ENCODE data around the gene MNT. TPM values are rescaled to one million over a fixed set of nuclear protein-coding genes. Genes with fewer than 3 reads are reported as not detected.

MNT gene
- total and polyA plus RNA-seq, 9 of the 15 experiments (the other 6 are each of a cell fraction or from before 2014, with no cell fraction given): 0.18 to 23.8 (median 5.3) TPM

DNA sequence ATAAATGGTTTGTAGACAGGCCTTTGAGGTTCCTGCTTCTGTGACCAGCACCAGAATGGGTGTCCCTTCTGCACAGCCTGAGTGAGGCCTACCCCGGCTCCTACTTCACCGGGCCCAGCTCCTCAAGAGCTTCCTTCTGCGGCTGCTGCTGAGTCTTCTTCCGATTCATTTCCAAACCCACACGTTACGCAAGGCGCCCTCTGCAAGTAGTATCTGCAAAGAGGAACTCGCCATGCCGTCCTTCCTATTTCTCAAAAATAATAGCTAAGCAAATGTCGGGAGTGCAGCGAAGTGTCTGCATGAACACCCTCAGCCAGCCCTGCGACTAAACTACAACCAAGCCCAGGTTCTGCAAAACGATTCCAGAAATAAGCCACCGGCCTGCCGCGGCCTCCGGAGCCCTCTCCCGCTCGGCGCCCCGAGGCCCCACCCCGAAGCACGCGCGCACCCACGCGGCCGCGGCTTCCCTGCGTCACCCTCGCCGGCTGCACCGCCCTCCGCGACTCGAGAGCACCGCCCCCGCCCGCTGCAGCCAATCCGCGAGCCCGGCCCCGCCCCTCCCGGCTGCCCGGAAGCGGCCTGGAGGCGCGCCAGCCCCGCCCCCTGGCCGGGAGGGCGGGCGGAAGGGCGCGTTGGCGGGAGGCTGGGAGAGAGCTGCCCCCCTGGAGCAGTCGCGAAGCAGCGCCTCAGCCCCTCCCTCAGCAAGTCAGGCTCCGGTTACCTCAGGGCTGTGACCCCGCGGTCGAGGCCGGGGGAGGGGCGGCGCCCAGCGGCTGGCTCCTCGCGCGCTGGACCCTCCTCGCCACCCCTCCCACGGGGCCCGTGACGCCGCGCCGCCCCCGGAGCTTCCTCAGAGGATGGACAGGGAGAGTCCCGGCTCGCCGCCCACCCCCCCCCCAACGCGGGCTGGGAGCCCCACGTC, 8.3 kb downstream of the MNT start (continued):
- TF ChIP-seq, protein P1, sequence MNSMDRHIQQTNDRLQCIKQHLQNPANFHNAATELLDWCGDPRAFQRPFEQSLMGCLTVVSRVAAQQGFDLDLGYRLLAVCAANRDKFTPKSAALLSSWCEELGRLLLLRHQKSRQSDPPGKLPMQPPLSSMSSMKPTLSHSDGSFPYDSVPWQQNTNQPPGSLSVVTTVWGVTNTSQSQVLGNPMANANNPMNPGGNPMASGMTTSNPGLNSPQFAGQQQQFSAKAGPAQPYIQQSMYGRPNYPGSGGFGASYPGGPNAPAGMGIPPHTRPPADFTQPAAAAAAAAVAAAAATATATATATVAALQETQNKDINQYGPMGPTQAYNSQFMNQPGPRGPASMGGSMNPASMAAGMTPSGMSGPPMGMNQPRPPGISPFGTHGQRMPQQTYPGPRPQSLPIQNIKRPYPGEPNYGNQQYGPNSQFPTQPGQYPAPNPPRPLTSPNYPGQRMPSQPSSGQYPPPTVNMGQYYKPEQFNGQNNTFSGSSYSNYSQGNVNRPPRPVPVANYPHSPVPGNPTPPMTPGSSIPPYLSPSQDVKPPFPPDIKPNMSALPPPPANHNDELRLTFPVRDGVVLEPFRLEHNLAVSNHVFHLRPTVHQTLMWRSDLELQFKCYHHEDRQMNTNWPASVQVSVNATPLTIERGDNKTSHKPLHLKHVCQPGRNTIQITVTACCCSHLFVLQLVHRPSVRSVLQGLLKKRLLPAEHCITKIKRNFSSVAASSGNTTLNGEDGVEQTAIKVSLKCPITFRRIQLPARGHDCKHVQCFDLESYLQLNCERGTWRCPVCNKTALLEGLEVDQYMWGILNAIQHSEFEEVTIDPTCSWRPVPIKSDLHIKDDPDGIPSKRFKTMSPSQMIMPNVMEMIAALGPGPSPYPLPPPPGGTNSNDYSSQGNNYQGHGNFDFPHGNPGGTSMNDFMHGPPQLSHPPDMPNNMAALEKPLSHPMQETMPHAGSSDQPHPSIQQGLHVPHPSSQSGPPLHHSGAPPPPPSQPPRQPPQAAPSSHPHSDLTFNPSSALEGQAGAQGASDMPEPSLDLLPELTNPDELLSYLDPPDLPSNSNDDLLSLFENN (IDR thresholded peaks at IDR 0.05; ENCODE audit: low read depth in 2 of 2, low read length in 2 of 2): no peak
- TF ChIP-seq SMARCC2 (IDR thresholded peaks at IDR 0.05; ENCODE audit: low read depth) (no peak), RFX1 (IDR thresholded peaks at IDR 0.05) (no peak), ZNF274 (IDR thresholded peaks at IDR 0.05; ENCODE audit: borderline replicate concordance, low read depth, low read length) (no peak), BRD4 (IDR thresholded peaks at IDR 0.05) (no peak), CREB1 (IDR thresholded peaks at IDR 0.05) (peak; percentile 36; the same call in 1 of the 2 replicates), CREB1 (CRISPR knock-in tag; IDR thresholded peaks at IDR 0.05) (peak; percentile 15; the same call in 1 of the 2 replicates), MYC (IDR thresholded peaks at IDR 0.05; ENCODE audit: low read depth, low read length) (peak; percentile 91), MYC (CRISPR knock-in tag; IDR thresholded peaks at IDR 0.05; ENCODE audit: borderline replicate concordance, low read depth) (no peak), NR4A1 (CRISPR knock-in tag; IDR thresholded peaks at IDR 0.05) (no peak), NR4A1 (tag; IDR thresholded peaks at IDR 0.05) (no peak), SETDB1 (IDR thresholded peaks at IDR 0.05; ENCODE audit: low read length) (no peak), TFAM (CRISPR knock-in tag; conservative IDR thresholded peaks at IDR 0.05) (no peak), CBX1 (IDR thresholded peaks at IDR 0.05; ENCODE audit: low read depth) (peak; percentile 51; the same call in 1 of the 2 replicates), ZFX (CRISPR knock-in tag; IDR thresholded peaks at IDR 0.05) (peak; percentile 75), ZKSCAN3 (CRISPR knock-in tag; IDR thresholded peaks at IDR 0.05) (no peak)
- TF ChIP-seq, protein P2, sequence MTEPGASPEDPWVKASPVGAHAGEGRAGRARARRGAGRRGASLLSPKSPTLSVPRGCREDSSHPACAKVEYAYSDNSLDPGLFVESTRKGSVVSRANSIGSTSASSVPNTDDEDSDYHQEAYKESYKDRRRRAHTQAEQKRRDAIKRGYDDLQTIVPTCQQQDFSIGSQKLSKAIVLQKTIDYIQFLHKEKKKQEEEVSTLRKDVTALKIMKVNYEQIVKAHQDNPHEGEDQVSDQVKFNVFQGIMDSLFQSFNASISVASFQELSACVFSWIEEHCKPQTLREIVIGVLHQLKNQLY (CRISPR knock-in tag; conservative IDR thresholded peaks at IDR 0.05): no peak
- TF ChIP-seq, protein P3, sequence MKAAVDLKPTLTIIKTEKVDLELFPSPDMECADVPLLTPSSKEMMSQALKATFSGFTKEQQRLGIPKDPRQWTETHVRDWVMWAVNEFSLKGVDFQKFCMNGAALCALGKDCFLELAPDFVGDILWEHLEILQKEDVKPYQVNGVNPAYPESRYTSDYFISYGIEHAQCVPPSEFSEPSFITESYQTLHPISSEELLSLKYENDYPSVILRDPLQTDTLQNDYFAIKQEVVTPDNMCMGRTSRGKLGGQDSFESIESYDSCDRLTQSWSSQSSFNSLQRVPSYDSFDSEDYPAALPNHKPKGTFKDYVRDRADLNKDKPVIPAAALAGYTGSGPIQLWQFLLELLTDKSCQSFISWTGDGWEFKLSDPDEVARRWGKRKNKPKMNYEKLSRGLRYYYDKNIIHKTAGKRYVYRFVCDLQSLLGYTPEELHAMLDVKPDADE (conservative IDR thresholded peaks at IDR 0.05; ENCODE audit: control insufficient read depth, low read depth, low read length): no peak
- TF ChIP-seq, protein P4, sequence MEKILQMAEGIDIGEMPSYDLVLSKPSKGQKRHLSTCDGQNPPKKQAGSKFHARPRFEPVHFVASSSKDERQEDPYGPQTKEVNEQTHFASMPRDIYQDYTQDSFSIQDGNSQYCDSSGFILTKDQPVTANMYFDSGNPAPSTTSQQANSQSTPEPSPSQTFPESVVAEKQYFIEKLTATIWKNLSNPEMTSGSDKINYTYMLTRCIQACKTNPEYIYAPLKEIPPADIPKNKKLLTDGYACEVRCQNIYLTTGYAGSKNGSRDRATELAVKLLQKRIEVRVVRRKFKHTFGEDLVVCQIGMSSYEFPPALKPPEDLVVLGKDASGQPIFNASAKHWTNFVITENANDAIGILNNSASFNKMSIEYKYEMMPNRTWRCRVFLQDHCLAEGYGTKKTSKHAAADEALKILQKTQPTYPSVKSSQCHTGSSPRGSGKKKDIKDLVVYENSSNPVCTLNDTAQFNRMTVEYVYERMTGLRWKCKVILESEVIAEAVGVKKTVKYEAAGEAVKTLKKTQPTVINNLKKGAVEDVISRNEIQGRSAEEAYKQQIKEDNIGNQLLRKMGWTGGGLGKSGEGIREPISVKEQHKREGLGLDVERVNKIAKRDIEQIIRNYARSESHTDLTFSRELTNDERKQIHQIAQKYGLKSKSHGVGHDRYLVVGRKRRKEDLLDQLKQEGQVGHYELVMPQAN (IDR thresholded peaks at IDR 0.05; ENCODE audit: borderline replicate concordance): peak; percentile 73; the same call in 1 of the 2 replicates
- TF ChIP-seq, protein P5, sequence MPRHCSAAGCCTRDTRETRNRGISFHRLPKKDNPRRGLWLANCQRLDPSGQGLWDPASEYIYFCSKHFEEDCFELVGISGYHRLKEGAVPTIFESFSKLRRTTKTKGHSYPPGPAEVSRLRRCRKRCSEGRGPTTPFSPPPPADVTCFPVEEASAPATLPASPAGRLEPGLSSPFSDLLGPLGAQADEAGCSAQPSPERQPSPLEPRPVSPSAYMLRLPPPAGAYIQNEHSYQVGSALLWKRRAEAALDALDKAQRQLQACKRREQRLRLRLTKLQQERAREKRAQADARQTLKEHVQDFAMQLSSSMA (CRISPR knock-in tag; IDR thresholded peaks at IDR 0.05): no peak

Data from K562 (cell line).